Measurements from ENCODE around the gene COL6A3.
"Not testable (repeated sequence)": the region's sequence is repeated elsewhere in the genome, so short reads cannot be mapped to it uniquely, and the experiment has no call there.

Gene COL6A3

DNA sequence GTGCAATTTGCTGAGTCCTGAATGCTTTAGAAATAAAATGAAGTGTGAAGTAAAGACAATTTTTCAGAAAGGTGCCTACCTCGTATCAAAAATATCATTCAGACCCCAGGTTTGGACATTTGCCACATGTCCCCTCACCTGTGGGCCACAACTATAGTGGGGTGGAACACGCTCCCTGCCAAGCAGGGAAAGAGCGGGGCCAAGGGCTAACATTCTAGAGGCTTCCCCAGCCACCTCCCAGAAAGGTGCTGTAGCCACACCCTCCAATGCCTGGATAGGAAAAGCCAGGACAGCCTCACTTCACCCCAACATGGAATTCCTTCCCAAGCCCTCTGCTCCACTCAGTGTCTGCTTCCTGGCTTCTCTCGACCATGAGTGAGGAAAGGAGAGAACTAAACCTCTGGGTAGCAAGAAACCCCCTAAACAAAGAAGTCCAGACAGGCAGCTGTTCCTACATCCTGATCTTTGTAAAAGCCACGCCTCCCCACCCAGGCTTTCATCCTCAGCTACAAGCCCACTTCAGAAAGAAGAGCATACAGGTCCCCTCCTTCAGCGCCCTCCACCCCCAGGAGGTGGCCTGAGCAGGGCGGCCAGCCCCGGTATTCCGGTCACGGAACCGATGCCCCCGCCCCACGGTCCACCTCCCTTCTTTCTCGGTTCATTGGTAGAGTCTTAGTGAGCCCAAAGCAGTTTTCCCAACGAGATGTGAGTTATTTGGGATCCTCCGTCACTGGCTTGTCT, 2.1 kb downstream of the COL6A3 start:
- DNase-seq: no peak

- DNase-seq: no peak
Observed at GRCh38 chr2:237411092-237411601, 2.8 kb downstream of the COL6A3 start.

DNA sequence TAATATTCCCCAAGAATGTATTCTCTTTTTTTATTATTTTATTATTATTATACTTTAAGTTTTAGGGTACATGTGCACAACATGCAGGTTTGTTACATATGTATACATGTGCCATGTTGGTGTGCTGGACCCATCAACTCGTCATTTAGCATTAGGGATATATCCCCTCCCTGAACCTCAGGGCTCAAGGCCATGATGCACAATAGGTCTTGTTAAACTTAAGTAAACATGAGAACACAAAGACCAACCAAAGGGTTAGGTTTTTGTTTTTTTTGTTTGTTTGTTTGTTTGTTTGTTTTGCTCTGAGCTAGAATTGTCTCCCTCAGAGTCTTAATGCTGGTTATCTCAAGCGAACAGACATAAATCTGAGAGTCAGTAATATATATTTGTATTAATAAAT, 4.7 kb downstream of the COL6A3 start:
- DNase-seq: not testable (repeated sequence)

DNA sequence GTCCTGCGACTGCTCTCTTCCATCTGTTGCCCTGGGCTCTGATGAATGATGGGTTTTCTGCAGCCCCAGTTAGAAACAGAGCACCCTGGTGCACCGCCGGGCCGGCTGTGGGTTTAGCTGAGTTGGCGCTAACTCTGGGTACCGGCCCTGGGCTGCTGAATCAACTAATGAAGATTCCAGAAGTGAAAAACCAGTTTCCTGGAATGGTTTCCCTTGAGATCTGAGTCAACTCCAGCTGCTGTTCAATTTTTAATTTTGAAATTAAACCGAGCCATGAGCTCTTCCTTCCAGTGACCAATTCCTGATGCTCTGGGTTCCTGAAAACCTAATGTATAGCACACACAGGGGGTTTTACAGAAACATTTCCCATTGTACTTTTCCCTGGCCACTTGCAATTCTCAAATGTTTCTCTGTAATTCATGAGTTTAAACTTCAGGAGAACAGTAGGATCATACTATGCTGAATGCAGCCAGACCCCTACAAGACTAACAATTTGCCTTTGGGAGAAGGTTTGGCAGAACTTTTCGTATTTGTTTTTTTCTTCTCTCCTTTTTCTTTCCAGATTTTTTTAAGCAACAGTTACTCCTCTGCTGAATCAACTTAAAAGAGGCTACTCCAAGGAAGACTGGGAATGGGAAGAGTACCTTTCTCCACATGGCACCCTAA, 5.5 kb downstream of the COL6A3 start:
- no peak for DNase-seq

GRCh38 chr2:237407700-237408099, 6.3 kb downstream of the COL6A3 start:
- DNase-seq: no peak

GRCh38 chr2:237406371-237406895, 7.5 kb downstream of the COL6A3 start:
- DNase-seq: no peak

- DNase-seq: no peak
Observed at GRCh38 chr2:237405605-237406004, 8.4 kb downstream of the COL6A3 start.

DNA sequence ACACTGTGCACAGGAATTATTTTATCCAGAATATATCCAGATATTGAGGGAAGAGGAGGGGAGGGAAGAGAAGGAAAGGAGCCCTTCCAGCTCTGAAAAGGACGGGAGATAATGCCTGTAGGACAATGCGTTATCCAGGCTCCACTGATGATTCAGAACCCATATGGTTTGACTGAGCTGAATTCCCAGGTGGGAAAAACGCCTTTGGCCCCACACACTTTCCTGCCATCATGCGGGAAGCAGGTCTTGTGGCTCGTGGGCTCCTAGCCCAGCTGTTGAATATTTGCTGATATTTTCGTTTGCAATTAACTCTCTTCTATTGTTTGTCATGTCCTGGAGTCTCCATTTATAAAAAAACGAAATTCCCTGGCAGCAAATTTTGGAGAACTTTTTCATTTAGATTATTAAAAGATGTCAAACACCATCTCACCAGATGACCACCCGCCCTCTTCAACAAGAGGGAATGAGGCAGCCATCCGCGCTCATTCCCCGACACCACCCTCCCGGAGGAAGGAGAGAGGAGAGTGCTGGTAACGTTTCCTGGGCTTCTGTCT, 8.9 kb downstream of the COL6A3 start:
- DNase-seq: no peak

DNA sequence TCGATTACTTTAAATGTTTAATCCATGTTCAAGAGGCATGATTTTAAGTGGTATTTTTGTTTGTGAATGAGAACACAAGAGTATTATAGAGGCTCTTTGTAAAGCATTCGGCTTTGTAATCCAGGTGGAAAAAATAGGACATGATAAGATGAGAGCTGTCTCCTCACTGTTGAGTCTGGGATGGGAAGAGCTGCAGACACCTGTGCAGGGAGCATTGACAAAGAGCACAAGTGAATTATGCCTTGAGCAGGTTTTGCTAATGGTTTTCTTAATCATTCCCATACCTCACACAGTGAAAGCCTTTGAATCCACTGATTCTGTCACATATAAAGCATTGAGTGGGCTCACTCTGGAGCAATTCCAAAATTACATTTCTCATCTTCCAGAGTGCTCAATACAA, 9.6 kb downstream of the COL6A3 start:
- no peak for DNase-seq

DNA sequence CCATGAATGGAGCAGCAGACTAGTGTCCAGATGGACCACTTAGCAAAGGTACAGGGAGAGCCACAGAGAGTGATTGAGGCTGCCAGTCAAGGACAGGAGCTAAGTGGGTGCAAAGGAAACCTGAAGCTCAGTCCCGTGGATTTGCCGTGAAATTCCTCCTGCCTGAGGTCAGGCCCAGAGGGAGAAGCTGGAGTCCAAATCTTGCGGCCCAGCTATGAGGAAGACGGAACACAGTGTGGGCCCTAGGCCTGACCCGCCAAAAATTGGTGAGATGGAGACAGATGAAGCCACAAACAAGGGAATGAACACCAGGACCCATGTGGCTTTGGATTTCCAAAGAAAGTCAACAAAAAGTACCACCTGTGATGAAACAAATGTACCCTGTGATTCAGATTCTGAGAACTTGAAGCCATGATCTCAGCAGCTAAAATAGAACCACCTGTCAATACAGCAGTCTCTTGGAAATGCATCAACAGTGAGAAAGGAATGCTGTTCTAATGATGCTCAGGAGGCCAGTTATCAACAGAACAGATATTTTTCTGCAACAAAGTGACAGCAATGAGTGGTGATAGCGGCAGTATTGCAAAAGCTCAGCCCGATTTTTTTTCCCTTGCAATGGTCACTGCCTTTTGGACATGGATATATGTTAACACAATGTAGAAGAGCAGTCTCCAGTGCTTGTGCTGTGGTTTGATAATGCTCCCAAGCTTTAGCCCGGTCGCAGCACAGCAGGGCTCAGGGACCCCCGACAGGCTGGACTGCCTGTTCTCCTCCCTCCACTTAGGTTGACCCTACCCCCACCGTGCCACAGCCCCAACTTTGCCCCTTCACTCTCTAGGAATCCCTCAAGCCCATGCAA, 10.7 kb downstream of the COL6A3 start:
- no peak for DNase-seq

DNA sequence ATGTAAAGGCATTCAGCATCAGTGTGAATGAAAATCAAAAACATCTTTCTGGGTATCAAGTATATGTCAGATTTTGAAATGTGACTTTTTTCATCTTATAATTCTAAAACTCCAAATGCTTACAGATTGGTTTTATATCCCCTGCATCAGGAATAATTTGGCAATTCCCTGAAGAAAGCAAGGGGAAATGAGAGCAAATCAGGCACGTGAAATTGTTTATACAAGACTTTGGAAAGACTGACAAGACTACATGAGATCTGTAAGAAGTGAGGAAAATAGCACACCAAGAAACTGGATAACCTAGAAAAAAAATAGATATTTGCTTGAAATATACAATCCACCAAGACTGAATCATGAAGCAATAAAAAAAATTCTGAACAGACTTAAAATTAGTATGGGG, 13.8 kb downstream of the COL6A3 start:
- DNase-seq: no peak

DNA sequence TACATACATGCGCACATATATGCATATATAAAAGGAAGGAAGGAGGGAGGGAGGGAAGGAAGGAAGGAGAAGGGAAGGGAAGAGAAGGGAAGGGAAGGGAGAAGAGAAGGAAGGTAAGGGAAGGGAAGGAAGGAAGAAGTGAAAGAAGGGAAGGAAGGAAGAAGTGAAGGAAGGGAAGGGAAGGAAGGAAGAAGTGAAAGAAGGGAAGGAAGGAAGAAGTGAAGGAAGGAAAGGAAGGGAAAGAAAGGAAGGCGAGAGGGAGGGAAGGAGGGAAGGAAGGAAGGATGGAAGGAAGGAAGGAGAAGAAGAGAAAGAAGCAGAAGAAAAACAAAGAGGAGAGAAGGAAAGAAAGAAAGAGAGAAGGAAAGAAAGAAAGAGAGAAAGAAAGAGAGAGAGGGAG, 16.9 kb downstream of the COL6A3 start:
- no peak for DNase-seq

GRCh38 chr2:237393523-237393922, 20.4 kb downstream of the COL6A3 start:
- DNase-seq: no peak

DNA sequence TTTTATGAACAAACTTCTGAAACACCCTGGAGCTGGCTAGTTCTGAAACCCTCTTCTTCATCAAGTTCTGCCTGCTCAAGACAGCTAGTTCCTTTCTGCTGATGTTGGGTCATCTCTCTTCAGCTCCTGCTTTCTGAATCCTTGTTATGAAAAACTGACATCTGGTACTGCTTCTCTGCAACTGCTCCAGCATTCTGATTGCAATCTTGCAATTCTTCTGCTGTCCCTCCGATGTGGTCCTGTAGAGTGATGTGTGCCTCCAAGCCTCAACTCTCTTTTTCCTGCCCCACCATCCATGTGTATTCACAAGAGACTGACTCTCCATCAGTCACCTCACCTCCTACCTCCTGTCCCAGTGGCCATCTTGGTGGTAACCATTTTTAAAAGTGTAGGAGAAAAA, 21.8 kb downstream of the COL6A3 start:
- DNase-seq: no peak

DNA sequence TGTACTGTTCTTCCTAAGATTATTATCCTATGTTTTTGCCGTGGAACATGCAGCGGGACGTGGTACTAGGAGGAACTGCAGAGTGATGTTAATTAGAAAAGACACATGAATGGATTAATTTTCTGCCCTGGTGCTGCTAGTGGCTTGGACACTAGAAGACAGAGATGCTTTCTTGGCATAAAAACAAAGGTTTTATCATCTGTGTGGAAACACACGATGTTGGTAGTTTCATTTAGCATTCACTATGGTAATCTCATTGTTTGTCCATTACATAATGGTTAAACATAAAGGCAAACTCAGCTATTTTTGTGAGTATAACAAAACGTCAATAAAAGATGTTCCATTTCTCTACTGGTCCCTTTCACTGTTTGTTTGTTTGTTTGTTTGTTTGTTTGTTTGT, 22.8 kb downstream of the COL6A3 start:
- no peak for DNase-seq

GRCh38 chr2:237390235-237390634, 23.7 kb downstream of the COL6A3 start:
- no peak for DNase-seq

- DNase-seq: no peak
Observed at GRCh38 chr2:237389831-237390230, 24.1 kb downstream of the COL6A3 start.

DNA sequence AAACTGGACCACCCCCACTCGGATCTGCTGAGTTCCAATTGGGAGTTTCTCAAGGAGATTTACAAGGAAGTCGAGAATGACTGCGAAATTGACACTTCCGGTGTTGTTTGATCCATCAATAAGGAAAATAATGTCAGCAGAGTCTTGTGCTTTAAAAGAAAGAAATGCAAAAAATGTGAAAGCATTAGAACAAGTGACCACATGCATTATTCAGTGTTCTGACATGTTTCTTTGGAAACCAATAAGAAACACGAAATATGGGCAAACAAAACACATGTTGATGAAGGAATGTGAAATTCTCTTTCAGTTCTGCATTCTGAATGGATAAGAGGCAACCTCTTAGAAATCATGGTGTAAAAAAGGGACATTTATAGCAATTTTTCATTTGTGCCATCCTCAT, 25.9 kb downstream of the COL6A3 start:
- no peak for DNase-seq

DNA sequence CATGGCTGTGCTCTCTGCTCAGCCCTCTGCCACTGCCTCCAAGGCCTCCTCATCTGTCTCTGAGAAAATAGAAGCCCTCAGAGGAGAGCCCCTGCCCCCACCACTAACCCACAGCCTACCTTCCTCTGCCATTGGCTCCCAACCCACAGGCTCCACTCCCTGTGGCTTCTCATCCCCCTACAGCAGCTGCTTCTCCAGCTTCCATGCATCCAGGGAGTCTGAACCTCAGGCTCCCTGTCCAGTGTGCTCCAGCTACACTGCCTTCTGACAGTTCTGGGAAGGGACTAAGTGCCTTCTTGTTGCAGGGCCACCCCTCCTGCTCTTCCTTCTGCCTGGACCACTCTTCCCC, 29.3 kb downstream of the COL6A3 start:
- DNase-seq: no peak

DNA sequence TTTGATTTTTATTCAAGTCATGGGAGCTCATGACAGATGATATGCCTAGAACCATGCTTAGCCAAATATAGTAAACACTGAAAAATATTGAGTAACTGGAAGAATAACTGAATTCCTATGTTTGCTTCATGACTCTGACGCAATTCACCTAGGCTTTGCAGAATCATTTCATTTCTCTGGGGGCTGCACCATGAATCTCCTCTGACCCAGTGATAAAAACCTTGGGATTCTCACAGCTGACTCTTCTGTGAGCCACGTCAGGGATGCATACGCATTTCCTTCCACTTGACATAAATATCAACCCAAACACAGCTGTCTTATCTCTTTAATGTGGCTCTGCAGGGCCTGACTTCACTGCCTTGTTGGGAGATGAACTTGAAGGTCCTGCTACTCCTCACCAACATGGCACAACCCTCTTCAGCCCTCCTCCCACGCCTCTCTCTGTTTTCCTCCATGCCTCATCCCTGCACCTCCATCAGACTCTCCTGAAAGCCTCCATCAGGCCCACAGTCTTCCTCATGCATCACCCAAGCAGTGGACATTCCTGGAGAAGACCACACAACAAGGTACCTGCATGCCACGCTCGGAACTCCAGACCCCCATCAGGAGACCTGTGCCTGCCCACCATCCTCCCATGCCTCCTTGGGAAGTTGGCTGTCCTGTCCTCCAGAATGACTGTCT, 29.8 kb downstream of the COL6A3 start:
- DNase-seq: no peak

GRCh38 chr2:237380768-237381167, 33.2 kb downstream of the COL6A3 start:
- DNase-seq: no peak

DNA sequence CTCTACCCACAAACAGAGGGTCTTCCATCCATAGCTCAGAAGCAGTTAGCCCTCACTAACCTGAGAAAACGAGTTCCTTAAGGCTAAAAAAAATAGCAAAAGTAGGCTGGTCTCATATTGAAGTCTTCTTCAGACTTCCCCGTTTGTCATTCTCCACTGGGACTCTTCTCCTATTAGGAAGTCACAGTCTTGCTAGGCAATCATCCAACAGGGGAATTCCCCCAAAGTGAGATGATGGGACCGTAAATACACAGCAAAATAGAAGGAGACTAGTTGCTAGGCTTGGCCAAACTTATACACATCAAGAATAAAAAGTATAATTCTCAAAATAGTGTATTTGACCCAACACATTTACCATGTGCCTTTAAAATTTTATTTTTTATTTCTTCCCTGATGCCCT, 34.3 kb downstream of the COL6A3 start:
- DNase-seq: no peak

DNA sequence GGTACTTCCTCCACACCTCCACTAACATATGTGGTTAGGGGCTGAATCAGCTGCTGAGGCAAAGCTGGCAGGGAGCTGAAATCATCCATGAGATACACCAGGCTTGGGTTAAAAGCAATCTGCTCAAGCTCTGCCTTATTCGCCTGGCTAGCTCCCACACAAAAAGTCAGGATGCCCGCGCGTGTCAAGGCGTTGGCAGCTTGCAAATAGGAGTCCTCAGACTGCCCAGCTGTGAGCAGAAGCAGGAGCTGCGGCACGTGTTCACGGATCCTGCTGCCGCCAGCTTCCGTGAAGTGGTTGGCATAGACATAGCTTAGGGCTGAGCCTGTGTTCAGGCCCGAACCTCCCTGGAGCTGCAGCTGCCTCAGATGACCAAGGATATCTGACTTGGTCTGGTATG, 35.3 kb downstream of the COL6A3 start:
- DNase-seq: no peak

Measured in NCI-H2081 treated with DMSO at 0.1 percent for 48 hours (cell line).